ENCODE data around the gene RIT2.

The RIT2 gene

GRCh38 chr18:43010611-43011010, 104.9 kb downstream of the RIT2 start:
- no peak for DNase-seq (ENCODE audit: low read depth in 1 of 2, low spot score in 1 of 2)
- no peak overlapping the region for H3K27ac ChIP-seq (replicated peaks)
- TF ChIP-seq CTCF (IDR thresholded peaks at IDR 0.05; ENCODE audit: insufficient read depth, low read length) (no peak), REST (IDR thresholded peaks at IDR 0.05; ENCODE audit: insufficient replicate concordance, low read depth) (no peak), POLR2AphosphoS5 (IDR thresholded peaks at IDR 0.05; ENCODE audit: low read depth) (no peak), SPI1 (IDR thresholded peaks at IDR 0.05; ENCODE audit: borderline replicate concordance, low read depth) (no peak), GABPA (IDR thresholded peaks at IDR 0.05; ENCODE audit: low read depth) (no peak)
- H3K27me3 ChIP-seq (ENCODE audit: insufficient read depth, poor library complexity, severe bottlenecking): no peaks in the 10 kb centered on the region
- no peak overlapping the region for H3K4me3 ChIP-seq (replicated peaks; ENCODE audit: insufficient read depth, low read length)

- Histone ChIP-seq H3K4me3 (replicated peaks; ENCODE audit: insufficient read depth, low read length) (no peak overlapping the region), H3K27ac (replicated peaks) (no peak overlapping the region), H3K27me3 (ENCODE audit: insufficient read depth, poor library complexity, severe bottlenecking) (no peaks in the 10 kb centered on the region)
- TF ChIP-seq GABPA (IDR thresholded peaks at IDR 0.05; ENCODE audit: low read depth): no peak
- no peak for TF ChIP-seq REST (IDR thresholded peaks at IDR 0.05; ENCODE audit: insufficient replicate concordance, low read depth)
- TF ChIP-seq CTCF (IDR thresholded peaks at IDR 0.05; ENCODE audit: insufficient read depth, low read length): no peak
- no peak for TF ChIP-seq POLR2AphosphoS5 (IDR thresholded peaks at IDR 0.05; ENCODE audit: low read depth)
- no peak for TF ChIP-seq SPI1 (IDR thresholded peaks at IDR 0.05; ENCODE audit: borderline replicate concordance, low read depth)
- no peak for DNase-seq (ENCODE audit: low read depth in 1 of 2, low spot score in 1 of 2)
Observed at GRCh38 chr18:43009674-43010073, 105.8 kb downstream of the RIT2 start.

GRCh38 chr18:43007365-43007764, 108.1 kb downstream of the RIT2 start:
- H3K27me3 ChIP-seq (ENCODE audit: insufficient read depth, poor library complexity, severe bottlenecking): no peaks in the 10 kb centered on the region
- no peak for DNase-seq (ENCODE audit: low read depth in 1 of 2, low spot score in 1 of 2)
- no peak overlapping the region for H3K27ac ChIP-seq (replicated peaks)
- H3K4me3 ChIP-seq (replicated peaks; ENCODE audit: insufficient read depth, low read length): no peak overlapping the region
- TF ChIP-seq GABPA (IDR thresholded peaks at IDR 0.05; ENCODE audit: low read depth): no peak

GRCh38 chr18:43004421-43004820, 111.1 kb downstream of the RIT2 start:
- TF ChIP-seq SPI1 (IDR thresholded peaks at IDR 0.05; ENCODE audit: borderline replicate concordance, low read depth): no peak
- no peak for TF ChIP-seq CTCF (IDR thresholded peaks at IDR 0.05; ENCODE audit: insufficient read depth, low read length)
- no peak for TF ChIP-seq POLR2AphosphoS5 (IDR thresholded peaks at IDR 0.05; ENCODE audit: low read depth)
- TF ChIP-seq GABPA (IDR thresholded peaks at IDR 0.05; ENCODE audit: low read depth): no peak
- no peak for TF ChIP-seq REST (IDR thresholded peaks at IDR 0.05; ENCODE audit: insufficient replicate concordance, low read depth)
- Histone ChIP-seq H3K27me3 (ENCODE audit: insufficient read depth, poor library complexity, severe bottlenecking) (no peaks in the 10 kb centered on the region), H3K27ac (replicated peaks) (no peak overlapping the region), H3K4me3 (replicated peaks; ENCODE audit: insufficient read depth, low read length) (no peak overlapping the region)
- DNase-seq (ENCODE audit: low read depth in 1 of 2, low spot score in 1 of 2): no peak

All from HL-60 (cell line).